ENCODE measurements around the gene TNRC6C.
A peak's percentile ranks its signal among the peaks of the same experiment; 100 is the strongest.

Gene TNRC6C

DNA sequence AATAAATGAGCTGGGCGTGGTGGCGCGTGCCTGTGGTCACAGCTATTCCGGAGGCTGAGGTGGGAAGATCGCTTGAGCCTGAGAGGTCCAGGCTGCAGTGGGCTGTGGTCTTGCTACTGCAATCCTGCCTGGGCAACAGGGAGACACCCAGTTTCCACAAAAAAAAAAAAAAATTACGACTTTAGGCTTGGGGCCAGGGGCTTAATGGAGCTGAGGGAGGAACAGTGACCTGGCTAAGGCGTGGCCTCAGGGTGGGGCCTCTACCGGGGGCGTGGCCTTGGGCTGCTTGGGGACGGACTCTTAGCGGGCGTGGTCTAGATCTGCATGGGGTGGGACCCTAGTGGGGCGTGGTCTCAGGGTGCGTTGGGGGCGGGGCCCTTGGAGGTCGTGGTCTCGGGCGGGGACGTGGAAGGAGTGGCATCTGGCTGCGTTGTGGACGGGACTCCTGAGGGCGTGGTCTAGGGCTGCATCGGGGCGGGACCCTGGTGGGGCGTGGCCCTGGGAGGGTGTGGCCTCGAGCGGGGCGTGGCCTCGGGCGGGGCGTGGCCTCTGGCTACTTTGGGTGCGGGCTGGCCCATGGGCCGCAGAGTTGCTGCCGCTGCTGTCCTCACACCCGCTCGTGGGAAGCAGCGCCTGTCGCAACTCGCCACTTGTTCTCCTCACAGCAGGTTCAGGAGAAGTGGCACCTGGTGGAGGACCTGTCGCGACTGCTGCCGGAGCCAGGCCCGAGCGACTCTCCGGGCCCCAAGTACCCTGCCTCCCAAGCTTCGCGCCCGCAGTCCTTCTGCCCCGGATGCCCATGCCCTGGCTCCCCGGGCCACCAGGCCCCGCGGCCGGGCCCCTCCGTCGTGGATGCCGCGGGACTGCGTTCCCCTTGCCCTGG is 181.9 kb downstream of the TNRC6C start:
- DNase-seq, result peak; percentile 55

DNA sequence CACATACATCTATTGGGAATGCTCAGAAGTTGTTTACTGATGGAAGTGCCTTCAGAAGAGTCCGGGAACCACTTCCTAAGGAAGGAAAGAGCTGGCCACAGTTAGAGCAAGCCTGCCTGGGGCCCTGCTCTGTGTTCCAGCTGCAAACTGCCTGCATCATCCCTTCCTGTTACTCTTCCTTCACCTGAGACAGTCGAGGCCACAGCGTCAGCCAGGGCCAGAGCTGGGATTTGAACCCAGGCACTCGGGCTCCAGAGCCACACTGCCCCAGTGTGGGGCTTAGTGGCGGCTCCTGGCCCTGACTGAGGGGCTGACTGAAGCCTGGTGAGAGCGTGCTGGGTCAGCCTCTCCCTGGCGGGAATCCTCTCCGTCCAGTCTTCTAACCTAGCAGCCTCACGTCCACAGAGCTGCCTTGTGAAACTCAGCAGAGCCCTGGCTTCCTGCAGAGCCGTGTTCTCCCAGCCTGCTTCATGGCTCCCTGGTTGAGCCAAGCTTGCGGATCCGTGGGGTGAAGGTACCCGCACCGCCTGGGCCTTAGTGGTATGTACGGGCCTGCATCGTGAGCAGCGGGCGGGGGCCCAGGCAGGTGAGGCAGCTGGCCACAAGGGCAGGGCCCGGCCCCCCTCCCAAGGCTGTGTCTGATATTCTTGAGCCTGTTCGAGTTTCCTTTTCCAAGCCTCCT is 183.1 kb downstream of the TNRC6C start:
- no peak for DNase-seq

DNA sequence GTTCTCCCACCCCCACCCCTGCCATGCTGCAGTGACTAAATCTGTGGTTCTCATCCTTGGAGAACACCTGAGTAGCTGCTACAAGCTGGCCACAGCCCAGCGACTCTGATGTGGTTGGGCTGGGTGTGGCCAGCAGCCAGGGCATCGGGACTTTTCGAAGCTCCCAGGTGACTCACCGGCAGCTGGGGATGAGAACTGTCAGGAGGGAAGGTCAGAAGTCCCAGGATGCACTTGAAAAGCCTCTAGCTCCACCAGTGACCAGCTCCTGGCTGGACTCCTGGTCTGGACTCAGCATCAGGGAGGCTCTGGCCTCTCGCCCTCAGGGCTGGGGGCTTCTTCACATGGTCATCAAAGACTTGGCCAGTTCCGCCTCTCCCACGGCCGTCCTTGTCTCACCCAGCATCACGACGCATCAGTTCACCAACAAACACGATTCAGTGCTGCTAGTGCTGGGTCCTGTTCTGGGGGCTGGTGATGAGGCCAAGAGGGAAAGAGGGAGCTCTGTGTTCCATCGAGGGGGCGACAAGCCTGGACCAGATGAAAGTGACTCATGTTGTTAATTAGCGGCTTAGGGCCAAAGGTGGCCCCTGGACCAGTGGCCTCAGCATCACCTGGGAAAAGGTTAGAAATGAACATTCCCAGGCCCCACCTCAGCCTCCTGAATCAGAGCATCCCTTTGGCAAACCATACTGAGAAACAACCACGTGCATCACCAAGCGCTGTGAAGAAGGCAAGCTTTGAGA is 183.8 kb downstream of the TNRC6C start:
- peak; percentile 51 for DNase-seq

DNA sequence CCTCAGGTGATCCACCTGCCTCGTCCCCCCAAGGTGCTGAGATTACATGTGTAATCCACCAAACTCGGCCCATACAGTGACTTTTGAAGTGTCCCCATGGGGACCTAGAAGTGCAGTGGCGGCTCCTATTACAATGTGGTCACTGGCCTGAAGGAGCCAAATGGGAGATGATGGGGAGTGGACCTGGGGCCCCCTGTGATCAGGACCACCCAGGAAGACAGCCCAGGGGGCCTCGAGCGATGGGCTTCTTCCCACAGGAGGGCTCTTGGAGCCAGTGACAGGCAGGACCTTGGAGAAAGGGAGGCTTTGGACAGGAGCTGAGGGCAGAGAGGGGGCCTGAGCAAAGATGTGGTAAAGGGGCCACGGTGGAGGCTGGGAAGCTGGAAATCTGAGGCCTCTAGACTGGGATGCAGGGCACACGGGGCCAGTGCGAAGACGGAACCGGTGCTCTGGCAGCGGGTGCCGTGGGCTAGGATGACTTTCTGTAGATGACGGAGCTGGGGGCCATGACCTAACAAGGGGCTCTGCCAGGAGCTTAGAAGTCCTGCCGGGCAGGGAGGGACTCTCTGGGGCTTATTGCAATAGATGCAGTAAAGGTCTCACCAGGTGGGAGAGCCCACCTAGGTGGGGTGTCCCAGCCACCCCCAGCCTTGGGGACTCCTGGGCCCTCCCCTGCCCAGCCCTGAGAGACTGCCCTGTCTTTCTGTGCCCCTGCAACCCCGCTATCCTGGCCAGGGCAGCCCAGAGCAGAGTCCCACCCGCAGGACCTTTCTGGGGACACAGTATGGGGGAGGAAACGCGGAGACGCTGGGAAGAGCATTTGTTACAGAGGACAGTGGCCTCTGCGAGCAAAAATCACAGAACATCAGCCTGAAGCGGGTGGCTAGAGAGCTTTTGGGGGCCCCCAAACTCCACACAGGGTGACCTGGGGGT is 185.0 kb downstream of the TNRC6C start:
- no peak for DNase-seq

DNA sequence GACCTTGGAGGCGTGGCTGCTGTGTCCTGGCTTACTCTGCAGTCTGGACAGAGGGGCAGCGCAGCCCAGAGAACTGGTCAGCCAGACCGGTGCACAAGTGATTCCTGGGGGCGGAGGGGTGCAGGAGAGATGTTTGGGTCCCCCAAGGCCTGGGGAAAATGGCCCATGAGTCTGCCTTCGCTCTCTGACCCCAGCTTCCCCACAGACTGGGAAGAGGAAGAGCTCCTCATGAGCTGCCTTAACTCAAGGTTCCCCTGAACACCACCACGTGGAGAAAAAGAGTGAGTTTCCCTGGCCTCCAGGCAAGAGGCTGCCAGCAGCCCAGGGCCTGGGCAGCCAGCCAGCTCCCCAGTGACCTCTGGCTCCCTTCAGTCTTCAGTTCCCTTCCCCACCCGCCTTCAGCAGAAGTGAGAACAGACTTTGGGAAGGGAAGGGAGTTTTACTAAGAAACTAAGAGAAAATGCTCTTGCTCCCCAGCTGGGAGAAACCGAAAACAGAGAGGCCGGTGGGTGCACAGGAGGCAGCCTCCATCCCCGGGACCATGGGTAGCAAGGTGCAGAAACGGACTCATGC is 185.7 kb downstream of the TNRC6C start:
- DNase-seq, result peak; percentile 66

DNA sequence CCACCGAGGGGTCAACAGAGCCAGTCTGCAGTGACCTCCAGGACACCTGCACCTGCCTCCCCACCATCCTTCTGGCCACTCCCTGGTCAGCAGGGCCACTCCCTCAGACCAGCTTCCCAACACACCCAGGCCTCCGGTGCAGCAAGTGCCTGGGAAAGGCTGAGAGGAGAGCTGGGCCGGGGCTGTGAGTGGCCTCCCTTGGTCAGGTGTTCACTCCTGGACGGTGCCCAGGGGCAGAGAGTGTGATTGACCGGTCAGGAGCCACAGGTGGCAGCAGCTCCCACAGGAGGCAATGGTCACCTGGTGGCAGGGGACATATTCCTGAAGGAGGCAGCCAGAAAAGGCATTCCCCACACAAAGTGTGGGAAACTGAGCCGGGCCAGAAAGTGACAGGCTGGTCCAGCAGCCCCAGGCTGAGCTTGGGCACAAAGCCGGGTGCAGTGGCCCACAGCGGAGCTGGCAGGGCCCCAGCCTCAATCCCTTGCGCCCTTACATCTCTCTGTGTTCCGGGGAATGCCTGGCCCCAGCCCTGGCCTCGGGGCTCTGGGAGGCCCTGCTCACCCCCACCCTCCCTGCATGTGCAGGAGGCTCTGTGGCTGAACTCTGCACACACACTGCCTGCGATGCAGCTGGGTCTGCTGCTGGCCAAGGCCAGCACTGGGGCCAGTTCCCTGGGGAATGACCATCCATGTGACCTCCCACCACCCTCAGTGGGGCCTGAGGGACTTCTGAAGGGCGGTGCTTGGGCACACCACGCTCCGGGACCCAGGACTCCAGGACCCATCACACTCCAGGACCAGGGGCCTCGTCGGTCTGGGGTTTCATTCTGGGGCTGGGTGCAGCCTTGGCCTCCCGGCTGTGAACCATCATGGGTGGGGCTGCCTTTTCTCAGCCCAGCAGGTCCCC is 186.5 kb downstream of the TNRC6C start:
- no peak for DNase-seq

DNA sequence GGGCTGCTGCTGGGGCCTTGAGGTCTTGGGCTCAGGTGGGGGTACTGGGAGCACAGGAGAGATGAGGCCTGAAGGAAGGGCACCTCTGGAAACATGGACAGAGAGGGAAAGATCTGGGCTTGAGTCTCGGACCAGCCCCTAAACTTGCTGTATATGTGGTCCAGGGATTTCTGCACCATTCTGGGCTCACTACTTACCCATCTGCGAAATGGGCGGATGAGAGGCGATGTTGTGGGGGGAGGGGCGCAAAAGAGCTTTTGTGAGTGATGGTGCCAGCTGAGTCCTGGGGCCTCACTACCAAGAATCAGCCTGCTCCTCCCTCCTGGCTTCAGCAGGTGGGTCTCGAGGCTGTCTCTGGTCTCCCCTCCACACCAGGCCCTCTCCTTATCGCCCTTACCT is 188.0 kb downstream of the TNRC6C start:
- DNase-seq, result no peak

DNA sequence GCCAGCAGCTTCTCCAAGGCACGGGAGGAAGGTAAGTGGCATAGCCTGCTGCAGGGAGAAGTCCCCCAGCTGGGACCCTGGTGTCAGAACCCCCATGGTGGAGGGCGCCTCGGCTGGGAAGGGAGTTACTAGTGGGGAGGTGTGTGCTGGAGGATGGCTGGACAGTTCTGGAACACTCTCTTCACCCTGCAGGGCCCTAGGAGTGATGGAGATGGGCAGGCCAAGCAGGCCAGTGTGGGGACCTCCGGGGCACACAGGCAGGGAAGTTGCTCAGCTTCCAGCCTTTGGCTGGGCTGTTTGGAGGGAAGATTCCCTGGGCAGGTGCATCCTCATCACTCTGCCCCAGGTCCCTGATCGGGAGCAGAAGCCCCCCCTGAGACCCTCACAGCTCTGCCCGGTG is 188.4 kb downstream of the TNRC6C start:
- no peak for DNase-seq

DNA sequence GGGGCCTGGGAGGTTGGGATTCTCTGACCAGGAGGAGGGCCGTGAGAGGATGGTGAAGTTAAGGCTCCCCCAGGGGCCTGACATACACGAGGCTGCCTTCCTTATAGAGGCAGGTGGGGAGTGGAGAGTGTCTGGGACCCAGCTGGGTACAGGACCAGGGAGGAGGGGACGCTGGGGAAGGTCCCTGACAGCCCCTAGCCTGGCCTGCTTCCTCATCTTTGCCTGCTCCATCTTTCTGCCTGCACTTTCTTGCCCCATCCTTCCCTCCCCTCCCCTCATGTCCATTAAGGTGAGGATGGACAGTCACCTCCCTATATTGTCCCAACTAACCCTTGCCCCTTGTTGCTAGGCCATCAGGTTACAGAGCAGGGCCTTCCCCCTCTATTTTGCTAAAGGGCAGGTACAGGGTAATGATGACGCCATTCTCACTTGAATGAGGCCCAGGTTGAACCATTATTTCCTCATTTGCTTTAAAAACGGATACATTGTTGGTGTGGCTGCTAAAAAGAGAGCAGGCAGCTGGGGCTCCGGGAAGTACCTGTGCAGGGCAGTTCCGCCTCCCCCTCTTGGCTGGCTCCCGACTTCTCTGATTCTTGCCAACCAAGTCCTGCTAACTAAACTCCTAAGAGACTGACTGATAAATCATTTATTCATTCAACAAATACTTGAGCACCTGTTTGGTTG is 189.0 kb downstream of the TNRC6C start:
- DNase-seq, result no peak

DNA sequence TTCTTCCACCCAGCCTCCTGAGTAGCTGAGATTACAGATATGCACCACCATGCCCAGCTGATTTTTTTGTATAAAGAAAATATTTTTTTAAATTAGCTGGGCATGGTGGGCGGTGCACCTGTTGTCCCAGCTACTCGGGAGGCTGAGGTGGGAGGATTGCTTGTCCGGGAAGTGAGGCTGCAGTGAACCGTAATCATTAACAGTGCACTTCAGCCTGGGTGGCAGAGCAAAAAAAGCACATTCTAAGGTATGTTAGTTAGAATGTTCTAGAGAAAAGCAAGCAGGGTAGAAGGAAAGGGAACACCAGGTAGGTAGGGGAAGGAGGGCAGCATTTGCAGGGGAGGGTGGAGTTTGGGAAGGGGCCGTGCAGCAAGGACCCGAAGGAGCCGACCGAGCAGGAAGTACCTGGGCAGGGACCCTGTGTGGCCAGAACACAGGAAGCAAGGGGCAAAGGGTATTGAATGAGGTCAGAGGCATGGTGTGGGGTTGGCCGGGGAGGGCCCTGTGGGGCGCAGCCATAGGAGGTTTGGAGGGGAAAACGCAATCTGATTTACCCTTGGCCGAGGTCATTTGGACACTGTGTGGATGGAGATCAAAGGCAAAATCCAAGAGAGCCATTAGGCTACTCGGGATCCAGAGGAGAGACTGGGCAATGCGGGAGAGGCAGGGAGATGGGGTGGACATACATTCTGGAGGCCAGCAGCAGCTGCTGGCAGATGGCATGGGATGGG is 189.9 kb downstream of the TNRC6C start:
- no peak for DNase-seq

DNA sequence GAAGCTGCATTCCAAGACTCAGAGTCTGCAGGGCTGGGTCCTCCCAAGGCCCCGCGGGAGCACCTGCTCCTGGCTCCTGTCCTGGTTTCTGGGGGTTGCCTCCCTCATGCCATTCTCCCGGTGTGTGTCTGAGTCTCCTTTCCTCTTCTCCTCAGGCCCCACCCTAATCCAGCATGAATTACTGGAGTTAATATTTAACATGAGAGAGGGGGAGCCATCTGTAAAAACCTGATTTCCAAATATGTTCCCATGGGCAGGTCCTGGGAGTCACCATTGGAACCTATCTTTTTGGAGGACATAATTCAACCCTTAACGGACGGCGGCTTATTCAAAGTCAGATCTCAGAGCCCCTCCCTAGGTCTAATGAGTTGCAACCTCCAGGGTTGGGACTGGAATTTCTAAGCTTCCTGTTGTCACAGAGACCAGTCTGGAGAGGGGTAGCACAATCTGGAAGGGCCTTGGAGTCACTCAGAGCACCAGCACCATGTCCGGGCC is 193.1 kb downstream of the TNRC6C start:
- peak; percentile 67 for DNase-seq

DNA sequence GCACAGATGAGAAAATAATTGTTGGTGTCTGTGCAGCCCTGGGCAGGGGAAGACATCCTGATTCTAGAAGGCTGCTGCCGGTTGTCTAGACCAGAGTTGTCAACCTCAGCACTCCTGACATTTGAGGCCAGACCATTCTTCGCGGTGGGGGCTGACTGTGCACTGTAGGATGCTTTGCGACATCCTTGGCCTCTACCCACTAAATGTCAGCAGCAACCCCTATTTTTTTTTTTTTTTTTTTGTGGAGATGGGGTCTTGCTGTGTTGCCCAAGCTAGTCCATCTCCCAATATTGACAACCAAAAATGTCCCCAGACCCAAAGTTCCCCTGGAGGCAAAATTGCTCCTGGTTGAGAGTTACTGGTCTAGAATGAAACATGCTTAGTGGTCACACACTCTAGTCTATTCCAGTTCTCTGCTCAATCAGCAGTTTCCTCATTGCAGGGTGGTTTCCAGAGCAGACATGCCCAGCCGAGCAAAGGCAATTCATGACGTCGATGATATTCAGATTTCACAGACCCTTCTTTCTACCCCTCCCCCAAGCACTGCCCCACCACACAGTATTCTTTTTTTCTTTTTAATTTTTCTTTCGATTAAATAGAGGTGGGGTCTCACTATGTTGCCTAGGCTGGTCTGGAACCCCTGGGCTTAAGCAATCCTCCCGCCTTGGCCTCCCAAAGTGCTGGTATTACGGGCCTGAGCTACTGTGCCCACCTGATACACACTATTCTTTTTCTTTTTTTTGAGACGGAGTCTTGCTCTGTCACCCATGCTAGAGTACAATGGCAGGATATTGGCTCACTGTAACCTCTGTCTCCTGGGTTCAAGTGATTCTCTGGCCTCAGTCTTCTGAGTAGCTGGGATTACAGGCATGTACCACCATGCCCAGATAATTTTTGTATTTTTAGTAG is 196.7 kb downstream of the TNRC6C start:
- DNase-seq, result no peak
